ENCODE data around the gene OSBPL2. TPM values are rescaled to one million over a fixed set of nuclear protein-coding genes. Genes with fewer than 3 reads are reported as not detected.

OSBPL2 gene
- total and polyA plus RNA-seq, 9 of the 15 experiments (the other 6 are each of a cell fraction or from before 2014, with no cell fraction given), result 2.5 to 25.6 (median 14.1) TPM

GRCh38 chr20:62287129-62287528, 48.8 kb downstream of the OSBPL2 start:
- H2AFZ ChIP-seq (ENCODE audit: low read depth, low read length), result no peak overlapping the region
- no peak overlapping the region for H3K27ac ChIP-seq (ENCODE audit: extremely low read depth, low read depth, low read length)
- peak; percentile 58 for TF ChIP-seq ZNF316 (IDR thresholded peaks at IDR 0.05)
- no peak for TF ChIP-seq PRDM10 (IDR thresholded peaks at IDR 0.05; ENCODE audit: partially characterized antibody)
- TF ChIP-seq C11orf30 (IDR thresholded peaks at IDR 0.05; ENCODE audit: low read depth), result peak; percentile 44; the same call in 1 of the 2 replicates
- no peak for TF ChIP-seq SRSF9 (IDR thresholded peaks at IDR 0.05; ENCODE audit: borderline replicate concordance, low read depth, low read length)
- no peaks in the 10 kb centered on the region for H3K79me2 ChIP-seq (ENCODE audit: control insufficient read depth, insufficient read depth, low read length)
- no peaks in the 10 kb centered on the region for H3K27me3 ChIP-seq (ENCODE audit: control insufficient read depth in 2 of 2, insufficient read depth in 2 of 2, low read length in 2 of 2)
- WGBS (ENCODE audit: insufficient coverage, low coverage, missing lambda C conversion rate), result 71% methylated on average over 6 of the region's 6 CpGs
- H4K20me1 ChIP-seq (replicated peaks; ENCODE audit: control insufficient read depth, insufficient read depth, low read length), result no peaks in the 10 kb centered on the region
- no TSS peak for BruUV-seq (replicated peaks)
- H3K9ac ChIP-seq (ENCODE audit: insufficient read depth in 1 of 2, low read depth in 2 of 2, low read length in 2 of 2), result no peak overlapping the region
- no peak overlapping the region for H3K4me2 ChIP-seq (ENCODE audit: insufficient read depth, low read length)
- ATAC-seq (no peak), FAIRE-seq (no peak), DNase-seq (ENCODE audit: extremely low read depth in 1 of 4, low spot score in 3 of 4) (no peak)
- H3K36me3 ChIP-seq (ENCODE audit: control insufficient read depth, insufficient read depth, low read length), result peaks cover 24% of the 10 kb centered on the region; the same call in 2 of the 3 replicates
- ChIA-PET CTCF (ENCODE audit: low intra/inter-chr PET ratio) (no interaction called here), POLR2A (no interaction called here)
- no peaks in the 10 kb centered on the region for H3K9me1 ChIP-seq (ENCODE audit: control insufficient read depth, insufficient read depth, low read length)
- H3K4me3 ChIP-seq, result no peak overlapping the region
- peaks cover 0 to 6% of the 10 kb centered on the region in 2 experiments; a peak in 1 of 5 replicates for H3K4me1 ChIP-seq (replicated peaks in 1 of 2; ENCODE audit: control insufficient read depth in 2 of 2, insufficient read depth in 2 of 2, low read length in 2 of 2)
- no peaks in the 10 kb centered on the region for H3K9me3 ChIP-seq (replicated peaks; ENCODE audit: control insufficient read depth, insufficient read depth, low read depth, low read length)
- in situ Hi-C loops (cut with MboI), result no loop called here
- intact Hi-C loops (cut with micrococcal nuclease), result no loop called here

Data from K562 (cell line).